Activated CD8-positive, alpha-beta memory T cell treated with anti-CD3 and anti-CD28 coated beads, Interleukin-2, amount 50 U/mL, for 1 hour (primary cell): ENCODE data around the gene PSTPIP2.
"Not testable (repeated sequence)": the region's sequence is repeated elsewhere in the genome, so short reads cannot be mapped to it uniquely, and the experiment has no call there.

ENCODE experiments used
- DNase-seq: peaks from one replicate; pipeline ENCODE4 v3.0.0-alpha.2; 2020; ENCODE audit errors: extremely low read depth

The PSTPIP2 gene

DNA sequence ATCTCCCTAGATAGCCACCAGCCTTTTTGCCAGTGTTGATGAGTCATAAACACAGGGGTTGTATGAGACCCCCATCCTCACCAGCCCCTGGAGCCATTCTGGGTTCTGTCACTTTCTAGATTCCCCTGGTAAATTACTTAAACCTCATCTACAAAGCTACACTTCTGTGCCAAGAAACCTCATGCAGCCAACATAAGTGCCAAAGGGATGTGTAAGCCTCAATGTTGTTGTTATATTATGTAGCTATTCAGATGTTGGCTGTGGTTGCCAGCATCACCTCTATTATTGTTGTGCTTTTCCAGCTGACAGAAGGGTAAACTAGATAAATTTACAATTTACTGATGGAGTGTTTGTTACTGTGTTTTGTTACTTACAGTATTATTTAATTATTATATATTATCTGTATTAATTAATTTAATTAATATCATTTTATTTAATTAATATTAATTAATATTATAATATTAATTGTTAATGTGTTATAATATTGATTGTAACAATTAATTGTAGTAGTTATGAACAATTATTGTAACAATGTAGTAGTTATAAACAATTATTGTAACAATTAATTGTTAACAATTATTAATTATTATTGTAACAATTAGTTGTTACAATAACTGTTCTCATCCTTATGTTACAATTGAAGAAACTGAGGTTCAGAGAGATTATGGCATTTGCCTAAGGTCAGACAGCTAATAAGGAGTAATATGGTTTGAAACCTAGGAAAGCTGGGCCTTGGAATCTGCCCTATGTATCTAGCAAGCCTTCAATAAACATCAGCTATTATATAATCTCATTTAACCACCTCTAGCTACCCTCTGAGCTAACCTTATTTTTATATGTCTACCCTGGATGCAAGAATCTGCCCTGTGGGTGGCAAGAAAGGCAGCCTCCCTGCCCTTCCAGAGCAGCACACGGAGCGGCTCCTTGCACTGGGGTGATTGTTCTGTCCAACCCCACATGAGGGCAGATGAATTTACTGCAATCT lies 36.1 kb downstream of the PSTPIP2 start:
- no peak for DNase-seq

DNA sequence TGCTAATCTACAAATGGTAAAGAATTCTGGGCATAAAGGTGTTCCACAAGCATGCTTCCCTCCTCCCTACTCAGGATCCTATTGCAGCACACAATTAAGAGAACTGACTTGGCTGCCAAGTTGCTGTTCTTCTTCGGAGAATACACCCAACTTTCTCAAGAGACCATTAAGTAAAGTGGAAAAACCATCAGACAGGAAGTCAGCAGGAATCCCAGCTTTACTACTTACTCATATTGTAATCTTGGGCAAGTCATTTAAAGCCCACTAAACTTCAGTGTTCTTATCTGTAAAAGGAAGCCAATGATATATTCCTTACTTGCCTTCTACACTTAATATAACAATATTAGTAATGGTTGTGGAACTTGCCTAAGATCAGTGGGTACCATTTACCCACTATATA lies 37.8 kb downstream of the PSTPIP2 start:
- DNase-seq = no peak

DNA sequence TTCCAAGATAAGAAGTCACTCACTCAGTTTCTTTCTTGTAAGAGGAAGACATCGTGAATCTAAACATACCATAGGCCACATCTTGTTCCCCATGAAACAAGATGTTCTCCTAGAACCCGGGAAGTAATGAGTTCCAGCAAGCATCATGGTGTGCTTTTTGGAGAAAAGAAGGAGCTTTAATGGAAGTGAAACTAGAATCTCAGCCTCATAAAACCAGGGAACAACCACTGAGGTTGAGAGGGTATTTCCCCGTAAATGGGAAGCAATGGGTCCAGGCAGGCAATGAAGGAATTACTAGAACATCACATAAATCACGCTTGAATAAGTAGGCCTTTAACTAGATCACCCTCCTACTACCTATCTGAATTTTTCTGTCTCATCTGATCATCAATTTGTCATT lies 40.3 kb downstream of the PSTPIP2 start:
- no peak for DNase-seq

DNA sequence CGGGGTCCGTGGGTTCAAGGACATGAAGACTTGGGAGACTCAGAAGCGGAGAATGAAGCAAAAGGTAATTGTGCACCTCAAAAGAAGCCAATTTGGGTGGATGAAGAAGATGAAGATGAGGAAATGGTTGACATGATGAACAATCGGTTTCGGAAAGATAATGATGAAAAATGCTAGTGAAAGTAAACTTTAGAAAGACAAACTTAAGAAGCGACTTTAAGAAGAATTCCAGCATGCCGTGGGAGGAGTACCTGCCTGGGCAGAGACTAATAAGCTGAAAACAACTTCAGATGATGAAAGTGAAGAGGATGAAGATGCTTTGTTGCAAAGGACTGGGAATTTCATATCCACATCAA lies 43.5 kb downstream of the PSTPIP2 start:
- no peak for DNase-seq

DNA sequence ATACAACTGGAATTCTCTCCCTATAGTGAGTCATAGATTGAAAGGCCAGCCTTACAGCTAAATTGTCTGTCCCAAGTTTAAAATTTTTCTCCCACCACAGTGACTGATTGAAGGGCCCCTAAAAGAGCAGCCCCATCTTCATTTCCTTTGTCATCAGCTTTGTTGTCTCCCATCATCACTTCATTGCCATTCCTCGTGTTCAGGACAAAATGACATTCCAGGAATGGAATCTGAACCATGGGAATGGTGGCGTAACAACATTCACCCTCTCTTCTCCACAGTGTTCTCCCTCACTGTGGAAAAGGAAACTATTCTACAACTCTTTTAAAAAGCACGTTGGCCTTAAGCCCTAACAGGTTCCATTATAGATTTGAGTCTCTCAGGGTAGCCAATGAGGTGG lies 52.1 kb downstream of the PSTPIP2 start:
- DNase-seq = no peak

DNA sequence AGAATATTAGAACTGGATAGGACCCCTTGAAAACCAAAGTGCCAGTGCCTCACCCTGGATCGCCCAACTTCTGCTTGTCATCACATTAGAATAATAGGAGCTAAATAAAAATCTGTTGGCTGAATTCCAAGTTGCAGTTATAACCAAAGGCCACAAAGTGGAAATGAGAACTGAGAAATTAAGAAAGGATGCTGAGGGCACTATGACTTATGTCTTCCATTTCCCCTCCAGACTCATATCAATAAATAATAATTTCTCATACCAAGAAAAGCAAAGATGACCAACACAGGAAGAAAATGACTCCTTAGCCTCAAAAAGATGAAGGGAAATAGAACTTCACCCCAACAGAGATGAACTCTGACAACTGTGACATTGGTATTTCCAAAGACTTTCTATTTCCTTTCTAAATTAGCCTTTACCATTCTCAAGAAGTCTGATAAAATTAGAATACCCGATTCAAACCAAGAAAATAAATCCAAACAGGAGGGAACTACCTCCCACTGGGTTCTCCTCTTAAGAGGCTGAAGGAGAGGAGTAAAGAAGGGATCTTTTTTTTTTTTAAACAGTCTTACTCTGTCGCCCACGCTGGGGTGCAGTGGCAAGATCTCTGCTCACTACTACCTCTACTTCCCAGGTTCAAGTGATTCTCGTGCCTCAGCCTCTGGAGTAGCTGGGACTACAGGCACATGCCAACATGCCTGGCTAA lies 58.4 kb downstream of the PSTPIP2 start:
- DNase-seq = no peak

DNA sequence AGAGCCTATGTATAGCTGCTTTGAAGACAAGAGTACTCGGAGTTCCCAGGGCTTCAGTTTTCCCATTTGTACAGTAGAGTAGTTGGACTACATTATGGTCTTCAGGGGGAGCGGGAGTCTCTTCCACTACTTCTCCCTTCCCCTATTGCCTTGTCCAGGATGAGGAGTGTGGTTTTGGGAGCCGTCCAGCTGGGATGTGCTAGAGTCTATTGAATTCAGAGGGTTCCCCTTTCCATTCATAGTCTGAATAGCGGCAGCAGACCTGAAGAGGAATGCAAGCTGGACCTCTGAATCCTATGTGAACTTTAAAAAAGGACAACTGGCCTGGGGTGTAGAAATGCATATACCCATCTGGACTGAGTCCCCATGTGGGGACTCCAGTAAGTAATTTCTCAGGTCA lies 61.4 kb downstream of the PSTPIP2 start:
- no peak for DNase-seq

DNA sequence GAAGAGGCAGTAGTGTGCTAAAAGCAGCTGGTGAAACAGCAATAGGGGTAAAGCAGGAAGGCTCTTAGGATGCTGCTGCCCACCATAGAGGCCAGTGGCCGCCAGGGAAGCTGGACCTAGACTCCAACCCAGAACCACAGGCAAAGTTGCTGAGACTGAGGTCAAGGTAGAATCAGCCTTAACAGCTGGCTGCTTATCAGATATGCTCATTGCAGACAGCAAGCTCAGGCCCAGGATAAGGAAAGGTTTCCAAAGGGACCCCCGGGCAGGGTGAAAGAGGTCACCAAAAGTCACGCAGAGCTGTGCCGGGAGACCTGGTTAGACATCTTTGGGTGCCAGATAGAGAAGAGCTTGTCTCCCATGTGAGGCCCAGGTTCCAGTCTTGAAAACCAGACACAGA lies 62.0 kb downstream of the PSTPIP2 start:
- DNase-seq = no peak

DNA sequence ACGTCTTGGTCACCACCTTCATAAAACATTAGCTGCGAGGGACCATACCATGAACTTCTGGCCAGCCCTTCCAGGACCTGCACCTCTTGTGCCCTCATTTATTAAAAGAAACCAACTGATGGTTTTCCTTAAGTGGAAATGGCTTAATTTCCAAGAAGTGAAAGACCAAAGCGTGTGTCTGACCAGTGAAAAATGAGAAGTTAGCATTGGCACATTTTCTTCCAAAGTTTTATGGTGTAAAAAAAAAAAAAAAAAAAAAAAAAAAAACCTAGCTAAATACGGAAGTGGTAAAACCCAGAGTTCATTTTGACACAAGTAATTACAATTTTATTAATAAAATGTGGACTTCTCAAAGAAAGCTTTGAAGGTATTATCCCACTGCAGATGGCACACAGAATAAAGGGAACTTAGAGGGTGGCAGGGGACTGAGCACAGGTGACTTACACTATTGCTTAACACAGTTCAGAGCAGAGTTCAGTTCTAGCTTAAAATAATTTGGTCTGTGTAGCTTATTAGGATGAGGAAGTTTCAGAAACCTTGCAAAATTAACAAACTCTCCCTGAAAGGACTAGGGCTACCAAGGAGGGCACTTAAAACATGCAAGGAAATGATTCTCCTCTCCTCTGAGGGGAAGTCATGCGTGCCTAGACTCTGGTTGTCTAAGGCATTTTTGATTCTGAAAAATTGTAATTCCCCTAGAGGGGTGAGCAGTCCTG lies 62.8 kb downstream of the PSTPIP2 start:
- DNase-seq = no peak

DNA sequence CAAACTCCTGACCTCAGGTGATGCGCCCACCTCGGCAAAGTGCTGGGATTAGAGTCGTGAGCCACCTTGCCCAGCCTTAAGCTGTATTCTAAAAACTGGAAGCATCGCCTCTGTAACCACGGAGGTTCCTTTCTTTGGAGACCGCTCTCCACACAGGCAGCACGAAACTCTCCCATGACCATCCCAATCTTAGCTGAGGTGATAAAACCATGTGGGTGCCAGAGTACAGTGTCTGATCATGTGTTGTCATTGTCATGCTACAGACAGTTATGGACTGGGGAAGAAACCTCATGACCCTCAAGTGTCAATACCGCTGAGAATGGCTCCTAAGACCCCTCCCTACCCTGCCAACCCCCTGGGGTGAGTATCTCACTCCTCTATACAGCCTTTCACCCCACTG lies 63.5 kb downstream of the PSTPIP2 start:
- no peak for DNase-seq

DNA sequence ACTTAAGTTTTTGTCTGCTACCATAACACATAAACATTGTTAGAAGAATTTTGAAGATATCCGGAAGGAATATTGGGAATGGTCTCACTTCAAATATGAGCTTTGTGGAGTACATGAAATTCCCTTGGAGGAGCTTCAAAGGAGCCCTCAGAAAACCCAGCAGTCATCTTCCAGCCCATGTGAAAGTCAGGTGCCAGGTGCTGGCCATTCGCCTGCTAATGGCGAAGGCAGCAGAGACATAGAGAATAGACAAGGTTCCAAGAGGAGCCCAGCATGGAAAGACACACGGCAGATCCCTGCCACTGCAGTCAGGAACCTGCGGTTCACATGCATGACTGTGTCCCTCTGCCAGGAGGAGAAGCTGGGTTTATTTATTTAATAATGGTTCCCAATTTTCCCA lies 64.9 kb downstream of the PSTPIP2 start:
- DNase-seq = no peak

DNA sequence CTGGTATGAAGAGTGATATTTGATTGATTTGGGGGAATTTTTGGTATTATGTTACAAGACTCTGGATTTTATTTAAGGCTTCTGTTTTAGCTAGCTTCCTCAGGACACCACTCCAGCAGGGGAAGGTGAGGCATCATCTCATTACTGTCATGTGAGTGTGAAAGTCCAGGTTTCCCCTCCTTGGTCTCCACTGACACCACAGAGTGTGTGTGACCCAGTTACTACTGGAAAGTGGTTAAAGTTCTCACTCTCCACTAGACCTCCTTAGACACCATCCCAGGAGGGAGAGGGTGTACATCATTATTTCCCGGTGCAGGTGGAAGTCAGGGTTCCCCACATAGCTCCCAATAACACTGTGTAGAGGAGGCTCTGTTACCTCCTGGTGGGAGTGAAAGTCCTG lies 69.1 kb downstream of the PSTPIP2 start:
- DNase-seq = no peak

DNA sequence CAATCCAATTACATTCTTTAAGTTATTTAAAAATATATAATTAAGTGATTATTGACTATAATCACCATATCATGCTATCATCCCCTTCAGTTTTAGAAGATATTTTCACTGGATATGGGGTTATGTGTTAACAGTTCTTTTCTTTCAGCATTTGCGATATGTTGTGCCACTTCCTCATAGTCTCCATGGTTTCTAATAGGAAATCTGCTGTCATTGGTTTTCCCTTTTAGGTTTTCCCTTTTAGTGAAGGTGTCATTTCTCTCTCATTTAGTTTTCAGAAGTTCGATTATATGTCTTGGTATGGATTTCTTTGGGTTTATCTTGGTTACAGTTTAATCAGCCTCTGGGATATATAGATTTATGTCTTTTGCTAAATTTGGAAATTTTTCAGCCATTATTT lies 70.2 kb downstream of the PSTPIP2 start:
- no peak for DNase-seq

DNA sequence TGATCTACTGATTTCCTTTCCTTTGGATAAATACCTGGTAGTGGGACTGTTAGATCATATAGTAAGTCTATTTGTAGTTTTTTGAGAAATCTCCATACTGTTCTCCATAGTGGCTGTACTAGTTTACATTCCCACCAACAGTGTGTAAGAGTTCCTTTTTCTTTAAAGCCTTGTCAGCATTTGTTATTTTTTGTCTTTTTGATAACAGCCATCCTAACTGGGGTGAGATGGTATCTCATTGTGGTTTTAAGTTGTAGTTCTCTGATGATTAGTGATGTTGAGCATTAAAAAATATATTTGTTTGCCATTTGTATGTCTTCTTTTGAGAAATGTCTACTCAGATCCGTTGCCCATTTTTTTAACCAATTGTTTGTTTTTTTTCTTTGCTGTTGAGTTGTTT lies 71.0 kb downstream of the PSTPIP2 start:
- DNase-seq = no peak

DNA sequence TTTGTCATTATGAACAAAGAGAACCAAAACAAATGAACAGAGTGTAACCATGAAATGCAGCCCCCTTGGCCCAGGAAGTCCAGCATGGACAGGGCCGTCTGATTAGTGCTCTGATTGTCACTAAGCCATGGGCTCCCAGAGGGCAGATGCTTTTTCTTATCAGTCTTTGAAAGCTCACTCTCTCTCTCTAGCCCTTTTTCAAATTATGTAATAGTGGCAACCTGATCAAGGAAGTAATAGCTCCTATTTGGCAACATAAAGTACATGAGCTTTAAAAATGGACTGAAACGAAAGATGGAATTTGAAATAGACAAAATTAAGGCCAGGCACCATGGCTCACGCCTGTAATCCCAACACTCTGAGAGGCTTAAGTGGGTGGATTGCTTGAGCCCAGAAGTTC lies 72.5 kb downstream of the PSTPIP2 start:
- DNase-seq = no peak

DNA sequence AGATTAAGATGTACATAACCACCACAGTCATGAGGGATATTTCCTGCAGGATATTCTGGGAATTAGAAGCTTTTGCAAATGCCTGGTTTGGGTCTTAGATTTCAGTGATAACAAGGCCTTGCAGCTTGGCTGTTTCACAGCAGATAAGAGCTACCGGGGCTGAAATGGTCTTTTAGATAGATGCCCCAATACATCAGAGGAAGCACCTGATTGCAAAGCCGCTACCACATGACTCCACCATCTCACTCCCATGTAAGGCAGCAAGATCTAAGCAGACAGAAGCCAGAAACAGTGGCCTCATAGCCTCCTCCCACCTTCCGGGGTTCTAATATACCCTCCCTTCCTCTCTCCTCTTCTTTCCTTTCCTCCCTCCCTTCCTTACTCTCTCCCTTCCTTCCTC lies 73.8 kb downstream of the PSTPIP2 start:
- no peak for DNase-seq

DNA sequence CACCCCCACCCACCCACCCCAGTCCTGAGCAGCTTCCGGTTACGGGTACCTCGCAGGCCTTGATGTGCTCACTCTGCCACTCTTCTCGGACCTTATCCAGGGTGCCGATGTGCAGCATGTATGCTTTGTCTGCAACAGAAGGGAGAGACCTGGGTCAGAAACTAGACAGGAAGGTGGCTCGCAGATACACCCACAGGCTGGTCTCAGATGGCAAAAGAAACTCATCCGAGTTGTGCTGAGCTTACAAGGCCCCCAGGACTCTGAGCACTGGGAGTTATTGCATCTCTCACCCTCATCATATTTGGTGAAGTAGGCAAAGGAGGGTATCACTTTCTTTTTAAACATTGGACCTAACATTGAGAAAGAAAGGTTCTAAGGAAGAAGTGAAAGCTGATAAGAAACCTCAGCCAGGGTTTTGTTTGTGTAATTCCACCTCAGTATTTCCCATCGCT lies 74.3 kb downstream of the PSTPIP2 start:
- no peak for DNase-seq

DNA sequence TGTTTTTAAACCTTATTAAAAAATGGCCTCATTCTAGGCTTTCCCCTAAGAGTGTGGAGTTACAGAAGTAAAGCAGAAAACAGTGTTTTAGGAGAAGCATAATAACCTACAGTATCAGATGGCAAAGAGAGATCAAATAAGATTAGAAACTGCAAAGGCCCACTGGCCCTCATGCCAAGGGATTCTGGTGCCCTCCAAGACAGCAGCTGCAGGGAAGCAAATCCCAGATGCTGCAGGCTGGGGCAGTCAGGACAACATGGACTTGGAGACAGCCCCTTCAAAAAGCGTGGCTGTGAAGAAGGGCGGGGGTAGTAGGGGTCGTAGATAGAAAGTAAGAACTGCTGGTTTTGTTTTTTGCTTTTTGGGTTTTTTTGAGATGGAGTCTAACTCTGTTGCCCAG lies 76.6 kb downstream of the PSTPIP2 start:
- no peak for DNase-seq

DNA sequence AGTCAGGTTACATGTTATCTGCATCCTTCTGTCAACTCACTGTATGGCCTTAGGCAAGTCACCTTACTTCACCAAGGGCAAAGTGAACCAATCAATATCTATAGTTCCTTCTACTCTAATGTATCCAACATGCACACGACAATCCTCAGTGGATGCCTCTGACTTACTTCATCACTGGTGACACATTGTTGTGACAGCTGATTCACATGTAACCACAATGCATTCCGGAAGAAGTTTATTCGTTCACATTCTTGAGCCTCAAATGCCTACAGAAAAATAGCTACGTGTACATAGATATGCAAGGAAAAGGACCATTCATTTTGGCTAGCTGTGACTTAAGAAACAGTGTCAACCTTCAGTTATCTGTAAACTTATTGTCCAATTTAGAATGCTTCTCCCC lies 78.6 kb downstream of the PSTPIP2 start:
- DNase-seq = no peak

DNA sequence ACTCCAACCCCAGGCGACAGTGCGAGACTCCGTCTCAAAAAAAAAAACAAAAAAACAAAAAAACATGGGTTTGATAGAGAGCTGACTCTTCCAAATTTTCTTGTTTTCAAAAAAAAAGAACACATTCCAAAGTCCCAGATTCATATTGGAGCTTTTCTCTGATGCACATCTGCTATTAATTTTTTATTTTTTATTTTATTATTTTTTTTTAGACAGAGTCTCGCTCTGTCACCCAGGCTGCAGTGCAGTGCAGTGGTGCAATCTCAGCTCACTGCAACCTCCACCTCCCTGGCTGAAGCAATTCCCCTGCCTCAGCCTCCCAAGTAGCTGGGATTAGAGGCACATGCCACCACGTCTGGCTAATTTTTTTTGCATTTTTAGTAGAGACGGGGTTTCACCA lies 79.5 kb downstream of the PSTPIP2 start:
- DNase-seq = not testable (repeated sequence)

DNA sequence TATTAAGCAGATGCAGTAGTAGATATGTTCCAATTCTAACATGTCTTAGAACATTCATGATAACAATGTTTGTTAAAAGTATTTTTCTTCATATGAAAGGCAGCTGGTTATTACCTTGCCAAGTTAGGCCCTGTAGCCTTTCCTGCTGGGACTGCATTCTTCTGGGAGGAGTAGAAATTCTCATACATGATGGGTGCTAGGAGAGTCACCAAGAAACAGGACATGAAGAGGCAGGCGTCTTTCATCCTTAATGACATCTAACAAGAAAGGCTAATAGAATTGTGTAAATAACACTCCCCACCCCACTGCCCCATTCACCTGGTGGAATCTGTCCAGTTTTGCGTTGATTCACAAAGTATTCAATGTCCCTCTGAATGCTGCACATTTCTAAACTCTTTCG lies 80.3 kb downstream of the PSTPIP2 start:
- no peak for DNase-seq

DNA sequence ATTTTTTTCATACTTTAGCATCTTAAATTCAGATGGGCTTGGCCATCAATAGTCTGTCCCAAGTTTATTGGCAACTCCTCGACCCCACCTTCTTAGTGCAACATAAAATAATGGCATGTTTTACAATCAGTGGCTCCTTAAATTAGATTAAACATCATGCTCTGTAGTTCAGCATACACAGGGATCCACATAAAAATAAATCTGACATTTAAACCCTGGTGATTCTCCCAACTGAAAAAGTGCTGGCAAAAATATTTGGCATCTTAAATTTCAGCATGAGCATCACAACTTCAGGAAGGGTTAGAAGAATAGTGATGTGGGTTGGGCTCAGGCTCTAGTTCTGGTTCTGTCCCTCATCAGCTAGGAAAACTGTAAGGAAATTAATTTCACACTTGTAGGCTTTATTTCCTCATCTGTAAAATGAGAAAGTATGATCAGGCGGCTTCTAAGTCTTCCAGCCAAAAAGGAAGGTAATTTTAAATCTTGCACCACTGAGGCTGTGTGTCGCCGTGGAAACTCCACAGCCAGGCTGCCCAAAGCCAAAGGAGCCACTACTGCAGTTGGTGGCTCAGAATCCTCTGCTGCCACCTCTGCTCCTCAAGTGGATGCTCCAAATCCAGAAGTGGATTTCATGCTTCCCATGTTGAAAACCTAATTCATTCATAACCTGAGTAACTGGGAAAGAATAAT lies 87.4 kb downstream of the PSTPIP2 start:
- DNase-seq = no peak
